ENCODE measurements around the gene BOD1L2.

BOD1L2 gene

GRCh38 chr18:57150828-57151227 lies 3.9 kb downstream of the BOD1L2 start:
- DNase-seq, result no peak

- no peak for DNase-seq
Observed at GRCh38 chr18:57154191-57154830, 7.4 kb downstream of the BOD1L2 start.

- no peak for DNase-seq
Observed at GRCh38 chr18:57164401-57164800, 17.5 kb downstream of the BOD1L2 start.

GRCh38 chr18:57167617-57168308 lies 20.9 kb downstream of the BOD1L2 start:
- DNase-seq, result no peak

GRCh38 chr18:57171026-57171425 lies 24.1 kb downstream of the BOD1L2 start:
- DNase-seq, result no peak

GRCh38 chr18:57175532-57175931 lies 28.6 kb downstream of the BOD1L2 start:
- no peak for DNase-seq

GRCh38 chr18:57185434-57185833 lies 38.5 kb downstream of the BOD1L2 start:
- no peak for DNase-seq

- no peak for DNase-seq
Observed at GRCh38 chr18:57188851-57189557, 42.1 kb downstream of the BOD1L2 start.

- no peak for DNase-seq
Observed at GRCh38 chr18:57190026-57190425, 43.1 kb downstream of the BOD1L2 start.

- DNase-seq, result no peak
Observed at GRCh38 chr18:57194070-57194469, 47.2 kb downstream of the BOD1L2 start.

GRCh38 chr18:57194622-57195021 lies 47.7 kb downstream of the BOD1L2 start:
- no peak for DNase-seq

- DNase-seq, result no peak
Observed at GRCh38 chr18:57195341-57195740, 48.5 kb downstream of the BOD1L2 start.

GRCh38 chr18:57197261-57197660 lies 50.4 kb downstream of the BOD1L2 start:
- no peak for DNase-seq

- DNase-seq, result no peak
Observed at GRCh38 chr18:57198073-57198472, 51.2 kb downstream of the BOD1L2 start.
